ENCODE data around the gene PLBD2.

PLBD2 gene

DNA sequence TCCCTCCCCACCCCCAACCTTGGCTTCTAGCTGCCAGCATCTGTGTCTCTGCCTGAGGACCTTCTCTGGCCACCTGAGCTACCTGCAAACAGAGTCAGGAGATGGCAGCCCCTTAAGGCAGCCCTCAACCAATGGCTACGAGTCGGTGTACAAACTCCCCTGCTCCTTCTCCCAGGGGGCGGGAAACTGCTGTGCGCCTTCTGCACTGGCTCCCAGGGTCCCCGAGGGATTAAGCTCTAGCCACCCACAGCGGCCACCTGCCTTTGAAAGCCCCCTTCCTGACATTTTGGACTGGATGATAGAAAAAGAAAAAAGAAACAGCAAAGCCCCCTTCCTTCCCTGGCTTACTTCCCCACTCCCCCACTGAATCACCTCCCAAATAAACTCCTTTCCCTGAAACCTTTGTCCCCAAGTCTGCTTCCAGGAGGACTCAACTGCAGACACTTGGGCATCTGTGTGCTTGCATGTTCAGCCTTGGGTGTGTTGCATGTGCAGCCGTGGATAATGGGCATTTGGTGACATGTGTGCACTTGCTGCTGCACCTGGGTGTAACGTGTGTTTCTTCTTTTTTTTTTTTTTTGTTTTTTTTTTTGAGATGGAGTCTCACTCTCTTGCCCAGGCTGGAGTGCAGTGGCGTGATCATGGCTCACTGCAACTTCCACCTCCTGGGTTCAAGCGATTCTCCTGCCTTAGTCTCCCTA, 39.3 kb downstream of the PLBD2 start:
- no peak for DNase-seq

DNA sequence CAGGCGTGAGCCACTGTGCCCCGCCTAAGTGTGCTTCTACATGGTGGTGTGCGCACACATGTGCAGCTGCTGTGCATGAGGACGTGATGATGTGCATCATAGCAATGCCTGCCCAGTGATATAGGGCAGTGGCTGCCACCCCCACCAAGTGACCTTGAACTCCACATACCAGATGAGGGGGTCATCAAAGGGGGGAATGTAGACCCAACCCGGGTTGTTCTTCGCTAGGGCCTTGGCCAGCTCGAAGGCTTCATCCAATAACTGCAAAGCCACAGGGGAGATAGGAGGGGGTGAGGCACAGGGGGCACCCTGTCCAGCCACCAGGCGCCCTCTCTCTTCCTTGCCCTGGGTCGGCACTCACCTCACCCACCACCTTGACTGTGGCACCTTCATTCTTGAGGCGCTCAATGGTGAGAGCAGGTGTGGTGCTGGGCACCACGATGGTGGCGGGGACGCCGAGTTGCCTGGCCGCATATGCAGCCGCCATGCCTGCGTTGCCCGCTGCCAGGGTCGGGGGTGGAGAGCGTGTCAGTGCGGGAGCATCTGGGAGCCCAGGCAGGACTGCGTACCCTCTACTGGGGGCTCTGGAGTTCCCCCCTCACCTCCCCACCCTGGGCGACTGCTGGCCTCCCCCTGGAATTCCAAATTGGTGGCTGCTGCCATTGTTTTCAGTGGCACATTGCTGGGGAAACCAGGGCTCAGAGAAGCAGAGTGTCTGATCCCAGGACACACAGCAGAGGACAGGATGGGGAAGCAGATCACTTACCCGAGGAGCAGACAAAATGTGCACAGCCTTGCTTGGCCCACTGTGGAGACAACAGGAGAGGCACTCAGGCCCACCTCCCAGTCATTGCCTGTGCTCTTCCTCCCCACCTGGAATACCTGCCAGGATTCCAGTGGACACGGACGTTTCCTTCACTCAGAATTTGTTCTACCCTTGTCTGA, 40.2 kb downstream of the PLBD2 start:
- DNase-seq = no peak

DNA sequence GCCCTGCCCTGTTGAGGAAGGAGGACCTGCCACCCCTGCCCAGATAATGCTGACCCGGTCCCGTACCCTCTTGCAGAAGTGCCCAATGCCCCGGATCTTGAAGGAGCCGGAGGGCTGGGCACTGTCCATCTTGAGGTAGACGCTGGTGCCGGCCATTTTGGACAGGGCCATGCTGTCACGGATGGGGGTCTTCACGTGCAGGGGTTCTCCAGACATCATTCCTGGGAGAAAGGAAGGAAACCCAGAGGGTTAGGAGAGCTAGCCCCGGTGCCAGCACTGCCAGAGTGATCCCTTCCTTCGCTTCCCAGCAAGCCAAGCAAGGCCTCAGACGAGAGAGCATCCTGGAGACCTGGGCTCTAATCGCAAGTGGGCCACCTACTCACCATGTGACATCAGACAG, 41.1 kb downstream of the PLBD2 start:
- no peak for DNase-seq

DNA sequence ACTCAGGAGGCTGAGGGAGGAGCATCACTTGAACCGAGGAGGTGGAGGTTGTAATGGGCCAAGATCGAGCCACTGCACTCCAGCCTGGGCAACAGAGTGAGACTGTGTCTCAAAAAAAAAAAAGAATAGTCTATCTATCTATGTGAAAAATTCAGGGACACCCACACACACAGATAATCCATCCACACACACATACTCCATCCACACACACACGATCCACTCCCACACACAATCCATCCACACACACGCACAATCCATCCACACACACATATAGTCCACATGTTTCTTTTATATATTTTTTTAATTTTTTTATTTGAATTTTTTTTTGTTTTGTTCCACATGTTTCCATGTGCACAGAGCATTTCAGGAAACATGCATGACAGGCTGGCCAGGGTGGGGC, 42.0 kb downstream of the PLBD2 start:
- DNase-seq = no peak

DNA sequence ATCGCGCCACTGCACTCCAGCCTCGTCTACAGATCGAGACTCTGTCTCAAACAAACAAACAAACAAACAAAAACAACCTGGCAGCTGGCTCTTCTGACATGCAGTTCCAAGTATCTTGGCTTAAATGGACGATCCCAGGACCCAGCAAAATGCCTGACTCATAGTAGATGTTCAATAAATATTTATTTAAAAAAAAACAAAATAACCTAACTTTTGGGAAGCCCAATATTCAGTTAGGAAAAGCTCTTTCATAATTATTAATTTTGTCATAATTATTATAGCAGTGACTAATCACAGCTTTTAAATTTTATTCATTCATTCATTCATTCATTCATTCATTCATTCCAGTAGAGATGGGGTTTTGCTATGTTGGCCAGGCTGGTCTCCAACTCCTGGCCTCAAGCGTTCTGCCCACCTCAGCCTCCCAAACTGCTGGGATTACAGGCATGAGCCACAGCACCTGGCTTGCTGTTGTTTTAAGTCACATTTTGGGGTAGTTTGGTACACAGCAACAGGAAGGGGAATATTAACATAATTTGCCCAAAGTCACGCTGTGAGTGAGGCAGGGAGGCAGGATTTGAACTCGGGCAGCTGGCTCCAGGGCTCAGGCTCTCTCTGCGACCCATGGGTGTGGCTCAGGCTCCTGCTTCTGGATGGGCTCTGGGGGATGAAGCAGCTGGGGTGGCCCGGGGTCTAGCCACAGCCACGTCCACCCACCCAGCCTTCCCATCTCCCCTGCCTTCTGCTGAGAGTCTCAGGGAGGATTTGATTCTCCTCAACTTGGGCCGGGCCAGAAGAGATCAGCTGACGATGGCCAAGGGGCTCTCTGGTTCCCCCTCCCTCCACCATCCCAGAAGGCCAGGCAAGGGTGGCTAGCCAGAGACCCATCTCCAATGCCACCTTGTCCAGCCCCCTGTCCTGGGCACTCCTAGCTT, 42.9 kb downstream of the PLBD2 start:
- DNase-seq = no peak

DNA sequence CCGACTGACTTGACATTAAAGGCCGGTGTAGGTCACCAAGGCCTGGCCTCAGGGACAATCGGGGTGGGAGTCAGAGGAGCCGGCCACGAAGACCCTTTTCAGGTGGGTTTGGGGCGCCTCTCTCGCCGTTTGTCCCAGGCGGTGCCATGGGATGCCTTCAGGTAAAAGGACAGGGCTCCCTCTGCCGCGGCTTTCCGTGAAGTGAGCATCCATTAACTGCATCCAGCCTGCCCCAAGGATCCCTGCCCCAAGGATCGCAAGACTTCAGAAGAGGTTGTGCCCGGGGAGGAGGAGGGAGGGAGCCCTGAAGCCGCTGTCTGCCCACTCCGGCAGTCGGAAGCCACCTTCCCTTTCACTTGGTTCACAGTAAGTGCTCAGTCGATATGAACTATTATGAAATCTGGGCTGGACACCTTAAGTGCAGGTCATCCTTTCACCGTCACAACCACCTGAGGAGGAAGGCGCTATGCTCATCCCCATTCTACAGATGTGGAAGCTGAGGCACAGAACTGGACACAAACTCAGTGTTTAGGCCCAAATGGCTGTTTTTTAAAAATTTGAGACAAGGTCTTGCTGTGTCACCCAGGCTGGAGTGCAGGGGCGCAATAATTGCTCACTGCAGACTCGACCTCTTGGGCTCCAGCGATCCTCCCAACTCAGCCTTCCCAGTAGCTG, 44.3 kb downstream of the PLBD2 start:
- no peak for DNase-seq

DNA sequence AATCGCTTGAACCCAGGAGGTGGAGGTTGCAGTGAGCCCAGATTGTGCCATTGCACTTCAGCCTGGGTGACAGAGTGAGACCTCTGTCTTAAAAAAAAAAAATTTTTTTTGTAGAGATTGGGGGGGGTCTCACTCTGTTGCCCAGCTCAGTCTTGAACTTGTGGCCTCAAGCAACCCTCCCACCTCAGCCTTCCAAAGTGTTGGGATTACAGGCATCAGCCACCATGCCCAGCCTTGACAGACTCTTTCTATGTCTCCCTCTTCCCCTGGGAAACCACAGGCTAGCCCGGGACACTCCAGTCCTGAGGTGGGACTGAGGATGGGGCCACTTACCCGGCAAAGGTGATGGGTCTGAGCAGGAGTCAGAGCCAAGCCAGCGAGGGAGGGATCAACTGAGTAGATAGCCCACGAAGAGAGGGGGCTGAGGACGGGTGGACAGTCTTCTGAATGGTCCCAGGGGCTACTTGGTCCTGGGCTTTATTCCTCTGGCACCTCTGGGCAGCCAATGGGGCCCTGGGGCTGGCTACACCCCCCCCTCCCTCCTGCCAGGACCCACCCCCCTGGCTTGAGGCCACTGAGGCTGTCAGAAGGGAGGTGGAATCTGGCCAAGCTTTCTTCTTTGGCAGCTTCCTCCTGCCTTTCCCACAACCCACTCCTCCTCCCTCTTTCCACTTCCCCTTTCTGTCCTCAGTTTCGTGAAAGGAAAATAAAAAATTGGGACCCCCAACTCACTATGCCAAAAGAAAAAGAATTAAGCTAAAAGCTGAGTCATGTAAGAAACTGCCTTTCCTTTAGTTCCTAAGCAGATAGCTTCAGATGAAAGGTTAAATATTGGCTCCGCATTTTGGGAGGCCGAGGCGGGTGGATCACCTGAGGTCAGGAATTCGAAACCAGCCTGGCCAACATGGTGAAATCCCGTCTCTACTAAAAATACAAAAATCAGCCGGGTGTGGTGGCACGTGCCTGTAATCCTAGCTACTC, 45.3 kb downstream of the PLBD2 start, which contains the start of gene SDS:
TSS of gene SDS (minus strand) at position 453 of the 981 bp plus-strand sequence. CDS start 4,179 bp downstream, outside the sequence.
- DNase-seq = no peak

DNA sequence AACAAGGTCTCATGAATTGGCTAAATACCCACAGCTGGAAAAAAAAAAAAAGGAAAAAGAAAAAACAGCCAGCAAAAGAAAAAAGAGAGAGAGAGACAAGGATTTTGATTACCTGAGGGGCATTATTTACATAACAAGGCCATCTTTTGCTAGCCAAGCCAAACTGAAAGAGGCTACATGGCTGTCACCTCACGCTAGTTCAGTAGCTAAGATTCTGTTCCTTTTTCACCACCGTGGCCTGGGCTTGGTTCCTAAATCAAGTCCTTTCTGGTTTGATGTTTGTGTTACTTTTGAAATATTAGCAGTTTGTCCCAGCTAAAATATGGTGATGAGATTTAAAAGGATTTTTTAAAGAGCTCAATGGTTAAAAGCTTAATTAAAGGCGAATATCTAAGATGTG, 47.3 kb downstream of the PLBD2 start:
- no peak for DNase-seq

DNA sequence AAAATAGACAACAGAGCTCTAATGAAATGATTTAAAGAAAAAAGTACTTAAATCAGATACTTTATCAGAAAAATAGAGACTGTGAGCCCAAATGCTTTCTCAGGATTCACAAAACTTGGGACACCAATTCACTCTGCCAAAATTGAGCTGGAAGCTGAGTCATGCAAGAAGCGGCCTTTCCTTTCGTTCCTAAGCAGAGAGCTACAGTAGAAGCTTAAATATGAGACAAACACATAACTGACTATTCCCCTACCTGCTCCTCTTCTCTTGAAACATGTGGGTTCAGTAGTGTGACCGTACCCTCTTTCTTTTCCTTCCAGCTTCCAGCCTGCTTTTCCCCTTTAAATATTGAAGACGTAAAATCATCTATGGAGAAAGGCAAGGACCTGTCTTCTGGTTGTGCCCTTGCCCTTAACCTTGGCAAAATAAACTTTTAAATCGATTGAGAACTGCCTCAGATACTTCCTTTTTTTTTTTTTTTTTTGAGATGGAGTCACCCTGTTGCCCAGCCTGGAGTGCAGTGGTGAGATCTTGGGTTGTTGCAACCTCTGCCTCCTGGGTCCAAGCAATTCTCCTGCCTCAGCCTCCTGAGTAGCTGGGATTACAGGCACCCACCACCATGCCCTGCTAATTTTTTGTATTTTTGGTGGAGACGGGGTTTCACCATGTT, 49.7 kb downstream of the PLBD2 start:
- DNase-seq = no peak

DNA sequence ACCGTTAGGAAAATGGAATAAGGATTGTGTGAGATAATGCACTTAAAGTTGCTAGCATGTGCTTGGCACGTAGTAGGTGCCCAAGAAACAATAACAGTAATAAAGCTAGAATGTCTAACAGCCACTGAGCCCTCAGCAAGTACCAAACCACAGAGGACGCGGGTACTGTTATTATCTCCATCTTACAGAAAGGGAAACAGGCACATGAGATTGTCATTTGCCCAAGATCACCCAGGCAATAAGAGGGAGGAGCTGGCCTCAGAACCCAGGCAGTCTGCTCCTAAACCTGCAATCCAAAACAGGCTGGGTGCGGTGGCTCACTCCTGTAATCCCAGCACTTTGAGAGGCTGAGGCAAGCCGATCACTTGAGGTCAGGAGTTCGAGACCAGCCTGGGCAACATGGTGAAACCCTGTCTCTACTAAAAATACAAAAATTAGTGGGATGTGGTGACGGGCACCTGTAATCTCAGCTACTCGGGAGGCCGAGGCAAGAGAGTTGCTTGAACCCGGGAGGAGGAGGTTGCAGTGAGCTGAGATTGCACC, 50.4 kb downstream of the PLBD2 start:
- DNase-seq = no peak

DNA sequence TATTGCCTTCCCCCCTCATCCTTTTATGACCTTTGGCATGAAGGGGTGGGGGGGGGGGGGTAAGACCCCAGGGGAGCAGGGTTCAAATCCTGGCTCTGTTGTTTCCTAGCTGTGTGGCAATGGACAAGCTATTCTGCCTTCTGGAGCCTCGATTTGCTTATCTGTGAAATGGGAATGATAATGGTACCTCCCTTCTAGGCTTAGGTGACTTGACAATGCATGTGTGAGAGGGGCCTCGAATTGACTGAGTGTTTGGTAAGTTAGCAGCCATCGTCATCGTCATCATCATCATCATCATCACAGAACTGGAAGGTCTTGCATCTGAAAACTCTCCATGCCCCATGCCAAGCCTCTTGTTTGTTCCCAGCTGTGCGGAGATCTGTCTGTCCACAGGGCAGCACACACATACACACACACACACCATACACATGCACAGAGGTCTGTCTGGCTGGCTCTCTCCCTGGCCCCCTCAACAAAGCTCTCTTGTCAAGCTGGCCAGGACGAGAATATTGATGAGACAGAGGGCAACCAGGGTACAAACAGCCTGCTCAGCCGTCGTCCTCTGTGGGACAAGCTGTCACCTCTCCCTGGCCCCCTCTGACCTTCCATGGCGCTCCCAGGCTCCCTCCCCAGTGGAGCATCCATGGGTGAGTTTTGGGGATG, 51.2 kb downstream of the PLBD2 start:
- DNase-seq = no peak

DNA sequence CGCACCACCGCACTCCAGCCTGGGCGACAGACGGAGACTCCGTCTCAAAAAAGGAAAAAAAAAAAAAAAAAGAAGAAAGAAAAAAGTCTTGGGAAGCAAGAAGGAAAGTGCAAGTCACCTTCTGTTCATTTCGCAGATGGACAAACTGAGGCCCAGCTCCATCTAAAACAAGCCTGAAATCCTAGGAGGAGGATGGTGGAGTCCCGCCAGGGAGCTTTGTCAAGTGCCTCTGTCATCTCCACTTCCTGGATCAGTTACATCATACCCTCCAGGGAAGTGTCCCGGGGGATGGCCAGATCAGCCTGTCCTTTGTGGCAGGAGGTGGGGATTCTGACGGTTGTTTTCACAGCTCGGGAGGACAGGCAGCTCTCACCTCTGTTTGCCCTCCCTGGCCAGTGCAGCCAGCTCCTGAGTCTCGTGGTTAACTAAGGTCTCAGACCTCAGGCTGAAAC, 55.1 kb downstream of the PLBD2 start:
- no peak for DNase-seq

DNA sequence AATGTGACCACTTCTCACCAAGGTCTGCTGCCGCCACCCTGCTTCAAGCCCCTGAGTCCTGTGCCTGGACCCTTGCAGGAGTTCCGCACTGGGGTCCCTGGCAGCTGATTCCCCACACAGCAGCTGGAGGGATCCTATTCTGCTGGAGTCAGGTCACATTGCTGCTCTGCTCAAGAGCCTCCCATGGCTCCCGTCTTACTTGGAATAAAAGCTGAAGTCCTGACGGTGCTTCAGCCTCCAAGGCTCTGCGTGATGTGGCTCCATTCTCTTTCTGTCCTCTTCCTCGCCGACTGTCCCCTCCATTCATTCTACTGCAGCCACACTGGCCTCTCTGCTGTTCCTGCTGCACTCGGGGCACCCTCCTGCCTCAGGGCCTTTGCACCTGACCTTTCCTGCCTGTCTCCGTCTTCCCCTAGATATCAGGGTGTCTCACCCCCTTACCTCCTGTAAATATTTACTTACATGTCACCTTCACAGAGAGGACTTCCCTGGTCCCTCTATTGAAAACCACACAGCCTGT, 56.2 kb downstream of the PLBD2 start:
- DNase-seq = no peak

DNA sequence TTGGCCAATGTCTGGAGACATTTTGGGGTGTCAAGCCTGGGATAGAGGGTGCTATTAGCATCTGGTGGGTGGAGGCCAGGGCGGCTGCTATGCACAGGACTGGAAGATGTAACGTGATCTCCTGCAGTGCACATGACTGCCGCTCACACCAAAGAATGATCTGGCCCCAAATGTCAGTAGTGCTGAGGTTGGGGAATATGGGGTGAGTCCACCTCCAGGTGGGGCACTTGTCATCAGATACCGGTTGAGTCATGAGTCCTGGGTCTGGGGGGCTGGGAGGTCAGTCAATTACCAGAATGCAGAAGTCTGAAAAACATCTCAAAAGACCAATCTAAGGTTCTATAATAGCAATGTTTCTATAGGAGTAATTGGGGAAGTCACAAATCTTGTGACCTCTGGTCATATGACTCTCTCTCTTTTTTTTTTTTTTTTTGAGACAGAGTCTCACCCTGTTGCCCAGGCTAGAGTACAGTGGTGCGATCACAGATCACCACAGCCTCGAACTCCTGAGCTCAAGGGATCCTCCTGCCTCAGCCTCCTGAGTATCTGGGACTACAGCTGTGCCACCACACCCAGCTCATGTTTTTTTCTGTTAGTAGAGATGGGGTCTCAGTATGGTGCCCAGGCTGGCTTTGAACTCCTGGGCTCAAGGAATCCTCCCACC, 57.8 kb downstream of the PLBD2 start:
- no peak for DNase-seq

DNA sequence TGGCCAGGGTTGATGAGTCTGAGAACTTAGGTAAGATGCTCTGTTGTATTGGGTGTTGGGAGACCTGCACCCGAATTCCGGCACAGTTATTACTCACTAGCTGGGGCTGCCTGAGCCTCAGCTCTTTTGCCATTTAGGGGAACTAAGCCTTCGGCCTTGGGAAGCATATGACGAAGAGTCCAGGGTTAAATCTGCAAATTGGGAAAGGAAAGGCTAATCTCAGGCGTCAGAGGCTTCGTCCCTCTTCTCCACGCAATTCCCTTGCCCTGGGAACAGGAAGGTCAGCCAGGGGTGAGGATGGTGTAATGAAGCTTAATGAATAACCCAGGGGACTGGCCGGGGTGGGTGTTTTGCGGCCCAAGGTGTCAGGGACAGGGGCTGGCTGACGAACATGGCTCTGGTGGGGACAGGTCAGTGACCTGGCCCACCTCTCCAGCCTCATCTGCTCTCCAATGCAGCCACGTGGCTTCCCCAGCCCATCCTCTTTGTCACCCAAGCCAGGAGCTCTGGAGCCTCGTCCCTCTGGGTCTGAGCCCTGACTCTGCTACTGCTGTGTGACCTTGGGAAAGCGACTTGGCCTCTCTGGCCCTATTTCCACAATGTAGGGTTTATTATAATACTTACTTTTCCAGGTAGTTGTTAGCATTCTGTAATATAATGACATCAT, 60.0 kb downstream of the PLBD2 start:
- DNase-seq = no peak

DNA sequence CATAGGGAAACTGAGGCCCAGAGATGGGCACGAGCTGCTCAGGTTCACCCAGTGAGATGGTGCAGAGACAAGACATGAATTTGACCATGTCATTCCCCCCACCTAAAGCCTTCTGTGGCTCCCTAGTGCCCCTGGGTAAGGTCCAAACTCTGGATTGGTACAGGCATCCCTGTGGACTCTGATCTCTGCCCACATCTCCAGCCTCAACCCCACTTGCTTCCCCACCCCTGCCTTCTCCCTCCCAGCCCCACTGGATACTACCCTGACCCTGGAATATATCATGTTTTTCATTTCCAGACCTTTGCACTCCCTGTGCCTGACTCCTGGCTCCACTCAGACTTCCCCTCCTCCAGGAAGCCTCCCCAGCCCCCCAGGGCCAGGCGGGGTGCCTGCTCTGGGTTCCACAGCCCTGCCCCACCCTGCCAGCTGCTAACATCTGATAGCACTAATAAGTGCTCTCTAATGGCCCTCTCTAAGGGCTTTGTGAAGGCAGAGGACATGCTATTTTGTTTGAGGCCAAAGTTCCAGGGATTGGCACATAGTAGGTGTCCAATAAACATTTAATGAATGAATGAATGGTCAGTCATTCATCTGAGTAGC, 62.7 kb downstream of the PLBD2 start:
- DNase-seq = no peak

DNA sequence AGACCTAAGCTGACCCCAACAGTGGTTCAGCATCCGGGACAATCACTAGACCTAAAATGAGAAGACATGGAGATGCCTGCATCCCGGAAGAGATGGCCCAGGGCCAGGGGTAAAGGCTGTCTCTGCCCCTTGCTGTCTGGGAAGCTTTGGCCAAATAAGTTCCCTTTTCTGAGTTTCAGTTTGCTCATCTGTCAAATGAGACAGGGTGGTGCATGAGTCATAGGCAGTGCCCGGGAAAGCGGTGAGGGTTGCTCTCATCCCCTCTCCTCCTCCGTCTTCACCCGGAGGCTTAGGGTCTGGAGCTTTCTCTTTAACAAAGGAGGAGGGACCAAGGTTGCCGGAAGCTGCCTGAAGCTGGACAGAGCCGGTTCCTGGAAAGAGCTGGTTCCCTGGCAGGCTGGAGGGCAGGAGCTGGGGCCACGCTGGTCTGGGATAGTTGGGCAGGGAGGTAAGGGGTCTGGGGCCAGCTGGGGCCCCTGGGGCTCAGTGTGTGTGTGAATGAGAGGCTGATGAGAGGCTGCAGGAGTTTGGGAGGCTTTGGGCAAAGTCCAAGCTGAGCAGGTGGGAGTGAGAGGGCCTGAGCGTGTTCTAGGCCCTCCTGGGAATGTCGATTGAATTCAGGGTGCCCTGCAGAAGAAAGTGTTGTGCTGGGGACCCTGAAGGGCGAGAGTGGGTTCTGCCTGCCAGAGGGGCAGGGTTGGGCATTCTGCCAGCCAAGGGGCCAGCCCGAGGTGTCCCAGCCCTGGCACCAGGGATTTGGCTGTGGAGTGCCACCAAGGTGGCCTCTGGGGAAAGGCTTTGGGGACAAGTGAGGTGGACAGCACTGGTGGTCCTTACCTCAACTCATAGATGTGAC, 63.9 kb downstream of the PLBD2 start, which contains the start of gene SDSL:
TSS of gene SDSL (plus strand) at position 351 of the 856 bp plus-strand sequence. CDS start 5,603 bp downstream, outside the sequence.
- no peak for DNase-seq

Data from activated naive CD4-positive, alpha-beta T cell treated with anti-CD3 and anti-CD28 coated beads, Interleukin-2, amount 50 U/mL, for 16 hours (primary cell).